ENCODE results near the gene CCDC134. TPM values are rescaled to one million over a fixed set of nuclear protein-coding genes. Genes with fewer than 3 reads are reported as not detected.

The CCDC134 gene
- total and polyA plus RNA-seq, 3 experiments from 2014 or later = 5.5 to 19.9 (median 17.9) TPM

- Mint-ChIP-seq H3K4me1 (peaks cover 6 to 15% (median 9%) of the 10 kb centered on the region in 3 donors), H3K9me3 (no peaks in the 10 kb centered on the region), H3K27me3 (peaks cover 0 to 2% of the 10 kb centered on the region in 2 donors), H3K4me3 (no peak overlapping the region), H3K27ac (peak overlapping the region in 2 of 8 donors; percentile 70 to 74), H3K36me3 (peaks cover 0 to 70% (median 3%) of the 10 kb centered on the region in 3 donors)
- ChIA-PET POLR2A (no interaction called here), CTCF (interaction anchor here (1.8 kb wide), 1 partner anchor 122 kb away, joined by 7 read pairs; no protein-coding TSS in a partner anchor)
- Histone ChIP-seq H3K4me3 (ENCODE audit: low read length) (no peak overlapping the region), H3K9me3 (ENCODE audit: low read length) (no peaks in the 10 kb centered on the region), H3K27ac (ENCODE audit: low read depth, low read length) (no peak overlapping the region), H3K36me3 (ENCODE audit: insufficient read depth, low read length) (peaks cover 6% of the 10 kb centered on the region), H3K4me1 (ENCODE audit: insufficient read depth, low read length) (no peaks in the 10 kb centered on the region), H3K27me3 (ENCODE audit: insufficient read depth, low read length, poor library complexity, severe bottlenecking) (no peaks in the 10 kb centered on the region)
- no peak for DNase-seq
Measured at GRCh38 chr22:41819257-41819656, 18.8 kb downstream of the CCDC134 start.

- peaks cover 0 to 2% of the 10 kb centered on the region in 2 donors for H3K27me3 Mint-ChIP-seq
- Histone ChIP-seq H3K36me3 (ENCODE audit: insufficient read depth, low read length) (peaks cover 6% of the 10 kb centered on the region), H3K27me3 (ENCODE audit: insufficient read depth, low read length, poor library complexity, severe bottlenecking) (no peaks in the 10 kb centered on the region), H3K27ac (ENCODE audit: low read depth, low read length) (no peak overlapping the region), H3K4me1 (ENCODE audit: insufficient read depth, low read length) (no peaks in the 10 kb centered on the region), H3K9me3 (ENCODE audit: low read length) (no peaks in the 10 kb centered on the region), H3K4me3 (ENCODE audit: low read length) (no peak overlapping the region)
- ChIA-PET CTCF (interaction anchor here (1.8 kb wide), 1 partner anchor 121 kb away, joined by 7 read pairs; no protein-coding TSS in a partner anchor), POLR2A (no interaction called here)
- H3K9me3 Mint-ChIP-seq = no peaks in the 10 kb centered on the region
- H3K36me3 Mint-ChIP-seq = peaks cover 0 to 70% (median 3%) of the 10 kb centered on the region in 3 donors
- no peak for DNase-seq
- H3K4me1 Mint-ChIP-seq = peaks cover 6 to 15% (median 10%) of the 10 kb centered on the region in 3 donors
- no peak overlapping the region for H3K4me3 Mint-ChIP-seq
- H3K27ac Mint-ChIP-seq = peak overlapping the region in 3 of 8 donors; percentile 6 to 65 (median 52)
Measured at GRCh38 chr22:41820447-41820846, 20.0 kb downstream of the CCDC134 start.

- POLR2A ChIA-PET = interaction anchor here (1.6 kb wide), 1 partner anchor 119 kb away, joined by 18 read pairs; no protein-coding TSS in a partner anchor
- Histone ChIP-seq H3K4me3 (ENCODE audit: low read length) (no peak overlapping the region), H3K4me1 (ENCODE audit: insufficient read depth, low read length) (no peaks in the 10 kb centered on the region), H3K9me3 (ENCODE audit: low read length) (no peaks in the 10 kb centered on the region), H3K27ac (ENCODE audit: low read depth, low read length) (no peak overlapping the region), H3K36me3 (ENCODE audit: insufficient read depth, low read length) (peaks cover 6% of the 10 kb centered on the region), H3K27me3 (ENCODE audit: insufficient read depth, low read length, poor library complexity, severe bottlenecking) (no peaks in the 10 kb centered on the region)
- Mint-ChIP-seq H3K4me1 (peaks cover 6 to 15% (median 11%) of the 10 kb centered on the region in 3 donors), H3K36me3 (peaks cover 0 to 65% (median 3%) of the 10 kb centered on the region in 3 donors), H3K27me3 (peaks cover 0 to 2% of the 10 kb centered on the region in 2 donors), H3K9me3 (no peaks in the 10 kb centered on the region), H3K4me3 (peak overlapping the region in 1 of 7 donors; percentile 43), H3K27ac (peak overlapping the region in 6 of 8 donors; percentile 29 to 88 (median 84))
- CTCF ChIA-PET = interaction anchor here (0.8 to 5.6 kb wide), 12 partner anchors 10 to 623 kb away, joined by 3 to 47 read pairs (median 4); partner anchors contain the start of genes CENPM and SREBF2
- peak in 1 of 5 donors; percentile 22 for DNase-seq
Measured at GRCh38 chr22:41821471-41822316, 21.2 kb downstream of the CCDC134 start.

- Histone ChIP-seq H3K4me1 (ENCODE audit: insufficient read depth, low read length) (no peaks in the 10 kb centered on the region), H3K36me3 (ENCODE audit: insufficient read depth, low read length) (peaks cover 6% of the 10 kb centered on the region), H3K9me3 (ENCODE audit: low read length) (no peaks in the 10 kb centered on the region), H3K27ac (ENCODE audit: low read depth, low read length) (no peak overlapping the region), H3K4me3 (ENCODE audit: low read length) (no peak overlapping the region), H3K27me3 (ENCODE audit: insufficient read depth, low read length, poor library complexity, severe bottlenecking) (no peaks in the 10 kb centered on the region)
- Mint-ChIP-seq H3K36me3 (peaks cover 0 to 62% (median 3%) of the 10 kb centered on the region in 3 donors), H3K27ac (peak overlapping the region; percentile 27 to 88 (median 65)), H3K9me3 (no peaks in the 10 kb centered on the region), H3K4me3 (peak overlapping the region in 1 of 7 donors; percentile 43), H3K4me1 (peaks cover 6 to 15% (median 11%) of the 10 kb centered on the region in 3 donors), H3K27me3 (peaks cover 0 to 2% of the 10 kb centered on the region in 2 donors)
- DNase-seq = peak in 4 of 5 donors; percentile 15 to 71 (median 58)
- CTCF ChIA-PET = interaction anchor here (0.7 to 5.6 kb wide), 19 partner anchors 10 to 622 kb away, joined by 3 to 47 read pairs (median 4); partner anchors contain the start of genes CENPM, MEI1 and SREBF2
- POLR2A ChIA-PET = interaction anchor here (0.6 to 1.6 kb wide), 3 partner anchors 12 to 118 kb away, joined by 3 to 18 read pairs (median 4); partner anchors contain the start of gene TNFRSF13C
Measured at GRCh38 chr22:41822317-41823057, 22.0 kb downstream of the CCDC134 start.

GRCh38 chr22:41823797-41824196 lies 23.3 kb downstream of the CCDC134 start:
- no peak overlapping the region for H3K4me3 ChIP-seq (ENCODE audit: low read length)
- no peaks in the 10 kb centered on the region for H3K9me3 Mint-ChIP-seq
- no peaks in the 10 kb centered on the region for H3K27me3 ChIP-seq (ENCODE audit: insufficient read depth, low read length, poor library complexity, severe bottlenecking)
- peaks cover 0 to 2% of the 10 kb centered on the region in 2 donors for H3K27me3 Mint-ChIP-seq
- peaks cover 0 to 52% (median 0%) of the 10 kb centered on the region in 3 donors for H3K36me3 Mint-ChIP-seq
- H3K4me1 Mint-ChIP-seq = peaks cover 6 to 15% (median 11%) of the 10 kb centered on the region in 3 donors
- no peak for DNase-seq
- peaks cover 6% of the 10 kb centered on the region for H3K36me3 ChIP-seq (ENCODE audit: insufficient read depth, low read length)
- ChIA-PET POLR2A (no interaction called here), CTCF (interaction anchor here (5.6 kb wide), 1 partner anchor 116 kb away, joined by 47 read pairs; no protein-coding TSS in a partner anchor)
- H3K27ac ChIP-seq (ENCODE audit: low read depth, low read length) = no peak overlapping the region
- H3K27ac Mint-ChIP-seq = peak overlapping the region in 5 of 8 donors; percentile 61 to 79 (median 75)
- H3K9me3 ChIP-seq (ENCODE audit: low read length) = no peaks in the 10 kb centered on the region
- no peaks in the 10 kb centered on the region for H3K4me1 ChIP-seq (ENCODE audit: insufficient read depth, low read length)
- no peak overlapping the region for H3K4me3 Mint-ChIP-seq

- ChIA-PET POLR2A (no interaction called here), CTCF (interaction anchor here (5.6 kb wide), 1 partner anchor 115 kb away, joined by 47 read pairs; no protein-coding TSS in a partner anchor)
- Histone ChIP-seq H3K27ac (ENCODE audit: low read depth, low read length) (no peak overlapping the region), H3K4me1 (ENCODE audit: insufficient read depth, low read length) (no peaks in the 10 kb centered on the region), H3K36me3 (ENCODE audit: insufficient read depth, low read length) (peaks cover 6% of the 10 kb centered on the region), H3K27me3 (ENCODE audit: insufficient read depth, low read length, poor library complexity, severe bottlenecking) (no peaks in the 10 kb centered on the region), H3K4me3 (ENCODE audit: low read length) (no peak overlapping the region), H3K9me3 (ENCODE audit: low read length) (no peaks in the 10 kb centered on the region)
- Mint-ChIP-seq H3K27me3 (peaks cover 0 to 2% of the 10 kb centered on the region in 2 donors), H3K36me3 (peaks cover 0 to 40% (median 0%) of the 10 kb centered on the region in 3 donors), H3K4me3 (no peak overlapping the region), H3K4me1 (peaks cover 6 to 15% (median 11%) of the 10 kb centered on the region in 3 donors), H3K27ac (peak overlapping the region in 4 of 8 donors; percentile 32 to 85 (median 78)), H3K9me3 (no peaks in the 10 kb centered on the region)
- DNase-seq = no peak
Measured at GRCh38 chr22:41825376-41825775, 24.9 kb downstream of the CCDC134 start.

GRCh38 chr22:41826021-41826420 lies 25.5 kb downstream of the CCDC134 start:
- H3K27me3 ChIP-seq (ENCODE audit: insufficient read depth, low read length, poor library complexity, severe bottlenecking) = no peaks in the 10 kb centered on the region
- H3K4me1 Mint-ChIP-seq = peaks cover 6 to 17% (median 12%) of the 10 kb centered on the region in 3 donors

More at GRCh38 chr22:41826021-41826420, 25.5 kb downstream of the CCDC134 start:
- H3K9me3 ChIP-seq (ENCODE audit: low read length) = no peaks in the 10 kb centered on the region
- ChIA-PET CTCF (interaction anchor here (5.6 kb wide), 1 partner anchor 114 kb away, joined by 47 read pairs; no protein-coding TSS in a partner anchor), POLR2A (interaction anchor here (0.6 kb wide), 1 partner anchor 115 kb away, joined by 3 read pairs; no protein-coding TSS in a partner anchor)
- Mint-ChIP-seq H3K27me3 (peaks cover 0 to 2% of the 10 kb centered on the region in 2 donors), H3K27ac (peak overlapping the region in 2 of 8 donors; percentile 25 to 33), H3K4me3 (no peak overlapping the region), H3K36me3 (peaks cover 0 to 34% (median 0%) of the 10 kb centered on the region in 3 donors), H3K9me3 (no peaks in the 10 kb centered on the region)
- peaks cover 6% of the 10 kb centered on the region for H3K36me3 ChIP-seq (ENCODE audit: insufficient read depth, low read length)
- H3K27ac ChIP-seq (ENCODE audit: low read depth, low read length) = no peak overlapping the region
- H3K4me1 ChIP-seq (ENCODE audit: insufficient read depth, low read length) = no peaks in the 10 kb centered on the region
- no peak overlapping the region for H3K4me3 ChIP-seq (ENCODE audit: low read length)
- no peak for DNase-seq
